Measurements from ENCODE around the gene NHSL2.
"Not testable (repeated sequence)": the region's sequence is repeated elsewhere in the genome, so short reads cannot be mapped to it uniquely, and the experiment has no call there.

The NHSL2 gene

DNA sequence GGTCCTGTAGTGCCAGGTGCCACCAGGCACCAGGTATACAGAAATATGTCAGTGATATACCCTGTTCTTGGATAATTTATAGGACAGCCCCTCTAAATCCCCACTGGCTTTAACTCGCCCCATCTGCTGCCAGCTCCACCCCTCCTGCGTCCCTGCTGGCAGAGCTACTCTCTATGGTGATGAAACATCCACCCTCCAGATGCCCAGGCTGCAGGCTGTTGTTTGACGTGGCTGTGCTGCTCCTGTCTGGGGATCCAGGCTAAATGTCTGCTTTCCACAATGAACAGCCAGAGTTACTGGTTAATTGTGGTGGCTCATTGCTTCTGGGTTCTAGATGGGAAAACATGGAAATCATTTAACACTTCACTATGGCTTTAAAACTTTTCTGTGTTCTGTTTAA is 12.9 kb downstream of the NHSL2 start:
- no peak for DNase-seq (ENCODE audit: low spot score)

DNA sequence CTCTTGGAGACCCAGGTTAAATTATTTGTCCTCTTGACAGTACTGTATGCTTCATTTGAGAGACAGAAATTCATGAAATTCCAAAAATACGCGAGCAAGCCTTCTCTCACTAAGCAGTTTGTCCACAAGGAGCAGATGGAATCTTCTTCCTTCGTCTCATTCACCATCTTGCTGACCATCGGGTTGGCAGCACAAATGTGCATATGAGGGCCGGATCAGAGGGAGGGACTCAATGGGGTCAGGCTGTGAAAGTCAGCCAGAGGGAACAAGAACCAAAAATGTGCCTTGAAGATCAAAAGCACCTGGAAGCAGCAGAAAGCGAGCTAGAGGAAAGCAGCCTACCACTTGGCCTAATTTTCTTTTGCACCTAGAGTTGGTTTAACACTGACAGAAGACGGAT is 16.4 kb downstream of the NHSL2 start:
- peak; percentile 56 for DNase-seq (ENCODE audit: low spot score)

DNA sequence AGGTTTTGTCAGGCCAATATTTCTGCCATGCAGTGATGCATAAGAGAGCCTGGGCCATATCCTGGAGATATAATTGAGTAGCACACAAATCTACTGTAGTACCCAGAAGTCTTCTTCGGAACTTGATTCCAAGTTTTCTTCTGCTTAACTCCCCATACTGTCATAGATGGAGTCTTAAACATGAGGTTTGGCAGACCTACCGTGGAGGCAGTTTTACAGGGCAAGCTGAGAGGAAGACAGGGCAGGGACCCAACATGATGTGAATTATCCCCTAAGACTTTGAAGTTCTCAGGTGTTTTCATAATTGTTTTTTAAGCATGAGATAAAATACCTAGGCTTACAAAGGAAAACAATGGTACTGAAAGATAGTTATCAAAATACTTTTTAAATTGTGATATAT is 18.2 kb downstream of the NHSL2 start:
- no peak for DNase-seq (ENCODE audit: low spot score)

DNA sequence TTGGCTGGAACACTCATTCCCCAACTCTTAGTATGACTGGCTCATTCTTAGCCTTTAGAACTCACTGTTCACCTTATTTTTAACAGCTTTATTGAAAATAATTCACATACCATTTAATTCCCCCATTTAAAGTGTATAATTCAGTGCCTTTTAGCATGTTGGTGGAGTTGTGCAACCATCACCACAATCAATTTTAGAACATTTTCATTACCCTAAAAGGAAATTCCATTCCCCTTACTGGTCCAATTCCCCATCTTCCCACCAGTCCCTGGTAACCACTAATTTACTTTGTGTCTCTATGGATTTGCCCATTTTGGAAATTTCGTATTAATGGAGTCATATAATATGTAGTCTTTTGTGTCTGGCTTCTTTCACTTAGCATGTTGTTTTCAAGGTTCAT is 19.7 kb downstream of the NHSL2 start:
- DNase-seq (ENCODE audit: low spot score) = no peak

DNA sequence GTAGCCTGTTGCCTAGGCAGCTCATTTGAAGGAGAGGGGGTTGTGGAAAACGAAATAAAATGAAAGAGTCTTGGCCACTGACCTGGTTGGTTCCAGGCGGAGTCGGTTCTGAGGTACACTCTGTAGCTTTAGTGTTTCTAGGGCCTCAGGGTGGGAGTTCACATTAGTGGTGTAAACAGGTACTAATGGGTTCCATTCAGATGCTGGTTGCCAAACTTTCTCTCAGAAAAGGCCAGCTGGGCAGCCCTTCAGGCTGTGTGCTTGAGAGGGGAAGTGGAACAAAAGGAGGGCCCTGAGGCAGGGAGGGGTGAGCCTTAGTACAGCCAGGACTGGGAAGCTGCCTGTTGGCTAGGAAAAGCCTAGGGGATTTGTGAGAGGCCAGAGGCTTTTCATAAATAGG is 24.8 kb downstream of the NHSL2 start:
- DNase-seq (ENCODE audit: low spot score) = peak; percentile 70

DNA sequence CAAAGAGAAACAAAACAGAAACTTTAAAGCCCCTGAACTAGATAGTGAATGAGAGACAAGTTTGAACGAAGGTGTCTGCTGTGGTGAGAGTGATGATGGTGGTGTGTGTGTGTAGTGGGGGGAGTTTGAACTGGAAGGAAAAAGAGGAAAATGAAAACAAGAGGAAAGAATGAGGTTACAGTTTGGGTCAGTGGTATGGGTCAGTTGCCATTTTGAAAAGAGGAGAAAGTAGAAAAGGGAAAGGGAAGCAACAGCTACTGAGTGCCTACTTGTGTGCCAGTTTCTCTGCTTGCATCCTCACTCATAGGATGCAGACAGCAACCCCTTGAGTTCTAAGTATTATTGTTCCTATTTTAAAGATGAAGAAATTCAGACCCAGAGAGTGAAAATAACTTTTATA is 26.0 kb downstream of the NHSL2 start:
- no peak for DNase-seq (ENCODE audit: low spot score)

DNA sequence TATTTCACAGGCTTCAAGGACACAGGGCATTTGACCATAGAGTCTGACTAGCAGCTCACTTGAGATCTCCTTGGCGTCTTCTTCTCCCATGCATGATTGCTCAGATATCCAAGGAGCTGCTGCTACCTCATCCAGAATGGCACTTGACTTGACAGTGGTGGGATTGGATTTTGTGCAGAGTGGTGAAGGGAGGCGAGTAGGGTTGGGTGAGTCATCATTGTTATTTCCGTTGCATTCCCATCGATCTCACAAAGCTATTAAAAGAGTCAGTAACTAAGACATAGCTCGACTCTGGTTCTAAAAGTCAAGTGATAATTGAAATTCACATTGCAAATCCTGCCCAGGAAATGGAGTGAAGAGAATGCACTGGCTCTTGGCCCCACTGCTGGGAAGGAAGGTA is 27.7 kb downstream of the NHSL2 start:
- DNase-seq (ENCODE audit: low spot score) = no peak

DNA sequence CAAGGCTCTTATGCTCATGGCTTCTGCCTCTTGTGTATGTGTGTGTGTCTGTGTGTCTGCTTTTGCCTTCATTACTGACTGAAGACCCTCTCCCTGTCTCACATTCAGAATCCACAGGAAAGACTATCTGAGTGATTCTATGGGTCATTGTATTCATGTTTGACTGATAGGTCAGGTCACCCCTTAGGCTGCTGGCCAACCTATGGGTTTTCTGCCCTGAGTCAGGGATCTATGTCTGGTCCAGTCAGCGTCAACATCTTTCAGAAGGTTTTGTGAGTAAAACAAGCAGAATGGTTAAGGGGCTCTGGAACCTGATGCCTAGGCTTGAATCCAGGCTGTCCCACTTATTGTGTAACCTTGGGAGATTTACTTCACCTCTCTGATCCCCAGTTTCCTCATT is 30.5 kb downstream of the NHSL2 start:
- DNase-seq (ENCODE audit: low spot score) = no peak

DNA sequence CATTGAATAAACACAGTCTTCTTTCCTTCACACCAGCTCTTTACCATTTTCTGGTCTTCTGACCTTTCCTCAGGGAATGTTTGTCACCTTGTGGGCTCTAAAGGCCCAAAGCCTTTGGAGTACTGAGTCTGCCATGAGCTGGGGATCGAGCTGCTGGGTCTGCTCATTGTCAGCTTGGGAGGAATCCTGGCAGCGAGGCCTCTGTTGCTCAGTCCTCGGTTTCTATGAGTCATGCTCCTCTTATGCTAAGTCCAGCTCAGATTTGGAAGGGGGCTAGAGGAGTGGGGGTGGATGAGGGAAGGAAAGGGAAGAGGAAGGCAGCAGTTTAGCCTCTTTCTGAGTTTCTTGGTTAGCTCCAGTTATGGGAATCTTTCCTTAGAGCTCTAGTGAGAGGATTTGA is 31.1 kb downstream of the NHSL2 start:
- no peak for DNase-seq (ENCODE audit: low spot score)

DNA sequence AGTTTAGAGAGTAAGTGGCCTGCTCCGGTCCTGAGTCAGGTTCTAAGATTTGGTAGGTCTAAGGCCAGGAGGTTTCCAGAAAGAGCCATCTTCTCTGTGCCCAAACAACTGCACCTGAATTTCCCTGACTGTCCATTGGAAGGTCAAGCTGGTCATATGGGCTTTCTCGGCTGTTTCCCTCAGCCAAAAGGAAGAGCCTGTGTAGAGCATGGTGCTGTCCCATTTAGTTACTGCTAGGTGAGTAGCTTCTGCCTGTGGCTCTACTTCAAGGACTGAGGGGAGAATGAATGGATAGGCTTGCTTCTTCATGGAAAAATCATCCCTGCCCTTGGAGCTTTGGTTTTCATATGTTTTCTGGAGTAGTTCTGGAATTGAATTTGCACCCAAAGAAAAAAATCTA is 33.7 kb downstream of the NHSL2 start:
- DNase-seq (ENCODE audit: low spot score) = peak; percentile 53

DNA sequence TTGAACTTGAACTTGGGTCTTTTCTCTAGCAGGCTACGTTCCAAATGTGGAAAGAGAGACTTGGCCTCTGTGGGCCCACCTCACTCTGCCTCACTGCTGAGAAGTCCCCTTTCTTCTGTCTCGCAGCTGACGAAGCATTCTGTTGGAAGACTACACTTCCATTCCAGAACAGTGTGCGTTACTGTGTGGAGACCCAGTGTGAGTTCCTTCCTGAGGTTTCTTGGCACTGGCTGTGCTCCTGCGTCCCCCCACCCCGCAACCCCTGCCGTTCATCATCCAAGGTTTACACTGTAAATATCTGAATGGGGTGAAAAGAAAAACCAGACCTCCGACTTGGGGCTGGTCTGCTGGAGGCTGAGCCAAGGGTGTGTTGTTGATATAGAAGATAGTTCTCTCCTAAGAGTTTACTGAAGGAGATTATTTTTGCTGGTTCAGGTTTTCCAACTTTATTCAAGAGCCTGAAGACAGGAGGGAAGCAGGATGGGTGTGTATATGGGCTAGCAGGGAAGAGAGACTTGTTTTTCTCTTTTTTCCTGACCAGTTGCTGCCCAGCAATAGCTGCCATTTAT is 34.7 kb downstream of the NHSL2 start:
- no peak for DNase-seq (ENCODE audit: low spot score)

DNA sequence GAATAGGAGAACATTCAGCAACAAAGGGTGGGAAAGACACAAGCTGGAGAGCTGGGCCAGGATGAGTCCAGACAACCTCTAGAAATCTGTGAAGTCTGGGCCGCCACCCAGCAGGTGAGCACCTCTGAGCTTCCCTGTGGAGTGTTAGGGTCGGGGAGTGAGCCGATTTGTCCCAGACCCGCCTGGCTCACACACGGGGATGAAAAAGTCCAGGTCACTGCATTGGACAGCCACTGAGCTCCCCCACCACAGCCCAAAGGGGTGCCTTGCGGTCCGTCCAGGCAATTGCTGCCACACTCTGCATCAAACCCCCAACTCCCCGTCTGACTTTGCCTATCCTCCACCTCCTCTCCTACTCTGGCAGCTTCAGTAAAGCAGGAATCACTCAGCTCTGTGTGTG is 38.7 kb downstream of the NHSL2 start:
- DNase-seq (ENCODE audit: low spot score) = no peak

DNA sequence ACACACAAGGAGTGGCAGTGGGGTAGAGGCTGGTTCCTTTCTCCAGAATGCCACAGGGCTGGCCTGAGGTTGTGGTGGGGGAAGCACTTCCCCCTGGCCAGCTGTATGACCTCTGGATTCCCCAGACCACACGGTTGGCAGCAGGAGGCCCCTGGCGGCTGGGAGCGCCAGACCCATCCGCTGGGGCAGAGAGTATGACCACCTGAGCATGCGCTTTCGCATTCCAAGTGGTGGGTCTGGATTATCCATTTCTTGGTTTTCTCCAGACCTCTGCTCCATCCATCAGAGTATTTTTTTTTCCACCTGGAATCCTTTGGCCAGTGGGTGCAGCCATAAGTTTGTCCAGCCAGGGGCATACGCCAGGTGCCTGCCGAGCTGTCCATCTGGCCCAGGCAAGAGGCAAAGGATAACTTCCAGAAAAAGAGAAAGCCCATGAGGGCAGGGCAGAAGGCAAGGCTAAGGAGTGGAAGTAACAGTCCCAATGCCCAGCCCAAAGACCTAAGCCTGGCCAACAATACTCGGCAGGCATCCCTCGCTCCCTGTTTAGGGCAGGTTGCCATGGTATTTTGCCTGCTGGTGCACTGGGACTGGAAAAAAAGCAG is 39.3 kb downstream of the NHSL2 start:
- peak; percentile 94 for DNase-seq (ENCODE audit: low spot score)

DNA sequence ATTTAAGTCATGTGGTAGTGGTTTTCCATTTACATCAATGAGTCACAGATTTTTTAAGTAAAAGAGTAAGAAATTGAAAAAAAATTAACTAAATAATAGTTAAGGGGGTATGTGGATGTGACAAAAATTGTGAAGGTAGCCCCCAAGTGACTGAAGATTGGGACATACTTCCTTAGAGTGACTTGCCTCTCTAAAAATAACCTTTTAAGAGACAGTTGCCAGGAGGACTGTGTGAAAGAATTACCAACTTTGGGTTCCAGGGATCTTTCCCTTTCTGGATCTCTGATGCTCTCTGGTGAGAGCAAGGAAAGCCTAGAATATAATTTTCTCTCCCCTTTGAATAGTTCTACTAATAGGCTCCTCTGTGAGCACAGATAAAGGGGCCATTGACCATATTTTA is 42.7 kb downstream of the NHSL2 start:
- no peak for DNase-seq (ENCODE audit: low spot score)

DNA sequence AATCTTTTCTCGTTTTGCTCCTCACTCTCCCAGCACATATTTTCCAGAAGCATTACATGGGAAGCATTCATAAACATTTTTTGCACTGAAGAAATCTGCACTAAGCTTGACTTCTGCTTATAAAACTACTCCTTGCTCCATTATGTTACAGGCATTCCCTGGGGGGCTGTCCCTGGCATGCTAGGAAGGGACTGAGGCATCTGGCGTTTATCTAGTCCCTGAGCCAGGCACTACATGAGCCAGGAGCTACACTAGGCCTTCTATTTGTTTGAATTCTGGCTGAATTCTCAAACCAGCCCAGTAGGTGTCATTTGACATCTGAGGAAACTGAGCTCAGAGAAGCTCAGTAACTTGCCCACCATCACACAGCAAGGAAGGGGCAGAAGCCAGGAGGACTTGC is 43.3 kb downstream of the NHSL2 start:
- DNase-seq (ENCODE audit: low spot score) = peak; percentile 72

DNA sequence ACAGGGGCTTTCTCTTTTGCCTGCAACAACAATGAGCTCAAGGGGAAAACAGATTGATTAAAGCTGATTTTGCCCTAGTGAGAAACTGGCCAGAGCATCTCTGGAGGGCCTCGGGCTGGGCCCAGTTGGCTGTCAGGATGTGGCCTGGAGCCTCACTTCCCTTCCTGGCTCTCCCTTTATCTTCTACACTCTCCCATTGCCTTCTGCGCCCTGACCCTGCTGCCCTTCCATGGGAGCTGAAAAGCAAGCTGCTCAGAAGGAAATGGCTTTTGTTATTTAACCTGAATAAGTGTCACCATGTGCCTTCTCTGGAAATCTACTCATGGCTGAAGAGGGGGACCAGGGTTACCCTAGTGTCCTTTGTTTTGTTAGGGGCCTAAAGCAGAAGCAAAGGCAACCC is 43.8 kb downstream of the NHSL2 start:
- no peak for DNase-seq (ENCODE audit: low spot score)

DNA sequence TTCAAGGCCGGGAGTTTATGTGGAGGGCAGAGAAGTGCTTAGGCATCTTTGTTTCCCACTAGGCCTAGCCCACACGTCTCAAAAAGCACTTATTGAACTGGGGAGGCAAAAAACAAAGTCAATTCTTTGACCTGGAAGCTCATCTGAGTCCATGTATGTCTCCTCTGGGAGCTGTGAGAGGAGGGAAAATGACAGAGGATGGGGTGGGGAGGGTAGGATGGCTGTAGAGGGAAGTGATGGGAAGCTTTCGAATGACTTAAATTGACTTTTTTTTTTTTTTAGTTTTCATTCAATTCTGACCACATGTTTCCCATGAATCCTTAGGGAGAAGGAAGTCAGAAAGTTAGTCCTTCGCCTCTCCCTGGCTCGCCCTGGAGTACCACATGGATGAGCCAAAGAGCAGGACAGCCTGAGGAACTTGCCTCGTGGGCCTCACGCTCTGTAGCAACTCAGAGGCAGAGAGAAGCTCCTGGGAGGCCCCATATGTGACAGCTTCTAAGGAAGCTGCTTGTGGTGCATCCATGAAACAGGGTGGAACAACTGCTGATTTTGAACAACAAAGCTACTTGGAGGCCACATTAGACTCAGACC is 45.0 kb downstream of the NHSL2 start:
- DNase-seq (ENCODE audit: low spot score) = no peak

DNA sequence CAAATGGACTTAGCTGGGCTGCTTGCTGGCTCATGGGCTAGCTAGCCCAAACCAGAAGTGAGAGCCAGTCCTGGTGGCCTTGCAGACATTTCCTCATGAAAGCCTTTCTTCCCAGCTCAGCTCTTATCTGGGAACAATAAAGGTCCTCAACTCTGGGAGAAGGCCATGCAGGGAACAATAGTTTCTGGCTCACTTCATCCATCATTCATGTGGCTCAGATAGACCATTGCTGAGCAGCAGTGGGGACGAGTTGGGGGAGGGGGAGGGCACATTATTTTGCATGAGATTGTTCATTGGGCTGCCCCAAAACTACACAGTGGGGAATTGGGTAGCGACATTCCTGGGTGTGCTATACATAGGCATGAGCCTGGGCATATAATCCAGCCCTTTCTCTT is 47.6 kb downstream of the NHSL2 start:
- DNase-seq (ENCODE audit: low spot score) = no peak

DNA sequence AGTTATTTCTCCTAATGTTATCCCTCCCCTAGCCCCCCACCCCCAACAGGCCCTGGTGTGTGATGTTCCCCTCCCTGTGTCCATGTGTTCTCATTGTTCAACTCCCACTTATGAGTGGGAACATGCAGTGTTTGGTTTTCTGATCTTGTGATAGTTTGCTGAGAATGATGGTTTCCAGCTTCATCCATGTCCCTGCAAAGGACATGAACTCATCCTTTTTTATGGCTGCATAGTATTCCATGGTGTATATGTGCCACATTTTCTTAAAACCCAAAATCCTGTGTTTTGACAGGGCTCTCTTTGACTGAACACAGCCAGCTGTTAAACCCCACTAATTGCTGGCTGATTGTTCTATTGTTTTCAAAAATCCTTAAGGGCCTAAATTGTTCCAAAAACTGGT is 53.5 kb downstream of the NHSL2 start:
- not testable (repeated sequence) for DNase-seq (ENCODE audit: low spot score)

DNA sequence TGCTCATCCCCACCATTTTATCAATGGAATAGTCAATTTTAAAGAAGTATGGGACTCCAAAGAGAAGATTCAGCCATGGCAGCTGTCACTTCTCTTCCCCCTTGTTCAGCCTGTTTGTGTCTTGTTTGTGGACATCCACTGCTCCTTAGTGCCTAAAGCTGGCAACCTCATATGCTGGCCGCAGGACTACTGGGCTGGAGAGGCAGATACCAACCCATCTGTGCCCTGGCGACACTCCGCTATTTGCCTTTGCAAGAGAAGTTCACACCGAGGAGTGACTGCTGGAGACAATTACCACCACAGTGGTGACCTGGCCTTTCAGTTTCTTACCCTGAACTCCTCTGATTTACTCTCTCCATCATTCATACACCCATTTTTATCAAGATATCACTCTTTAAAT is 64.3 kb downstream of the NHSL2 start:
- peak; percentile 72 for DNase-seq (ENCODE audit: low spot score)

DNA sequence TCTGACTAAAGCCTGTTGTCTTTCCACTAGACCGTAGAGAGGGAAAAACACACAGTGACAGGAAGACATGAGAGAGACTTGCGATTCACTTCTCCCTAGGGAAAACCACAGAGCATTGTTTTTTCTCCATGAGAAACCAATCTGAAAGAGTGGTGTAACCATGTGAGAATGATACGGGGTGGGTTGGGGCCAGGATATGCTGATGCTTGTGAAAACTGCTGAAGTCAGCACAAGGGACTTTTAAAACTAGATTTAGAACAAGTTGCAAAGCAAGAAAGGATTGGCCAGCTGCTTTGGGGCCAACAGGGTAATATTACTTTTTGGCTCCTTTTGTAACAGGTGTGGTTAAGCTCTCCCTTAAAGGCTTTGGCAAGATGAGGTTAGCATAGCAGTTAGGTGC is 66.1 kb downstream of the NHSL2 start:
- no peak for DNase-seq (ENCODE audit: low spot score)

DNA sequence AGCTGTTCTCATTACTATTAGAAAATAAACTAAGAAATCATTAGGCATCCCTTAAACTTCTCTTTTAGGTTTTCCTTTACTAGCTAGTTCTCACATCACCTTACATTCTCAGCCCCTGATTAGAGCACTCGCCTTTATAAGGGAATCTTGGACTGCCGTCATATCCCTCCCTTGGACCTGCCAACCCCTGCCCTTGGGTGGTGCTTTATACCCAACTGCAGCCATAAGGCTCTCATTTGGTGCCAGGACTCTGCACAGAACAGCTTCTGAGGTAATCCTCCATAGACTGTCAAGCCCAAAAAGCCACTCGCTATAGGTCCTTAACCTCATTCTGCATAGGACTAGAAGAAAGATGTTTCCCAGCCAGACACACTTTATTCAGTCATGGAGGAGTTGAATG is 67.5 kb downstream of the NHSL2 start:
- DNase-seq (ENCODE audit: low spot score) = peak; percentile 82

DNA sequence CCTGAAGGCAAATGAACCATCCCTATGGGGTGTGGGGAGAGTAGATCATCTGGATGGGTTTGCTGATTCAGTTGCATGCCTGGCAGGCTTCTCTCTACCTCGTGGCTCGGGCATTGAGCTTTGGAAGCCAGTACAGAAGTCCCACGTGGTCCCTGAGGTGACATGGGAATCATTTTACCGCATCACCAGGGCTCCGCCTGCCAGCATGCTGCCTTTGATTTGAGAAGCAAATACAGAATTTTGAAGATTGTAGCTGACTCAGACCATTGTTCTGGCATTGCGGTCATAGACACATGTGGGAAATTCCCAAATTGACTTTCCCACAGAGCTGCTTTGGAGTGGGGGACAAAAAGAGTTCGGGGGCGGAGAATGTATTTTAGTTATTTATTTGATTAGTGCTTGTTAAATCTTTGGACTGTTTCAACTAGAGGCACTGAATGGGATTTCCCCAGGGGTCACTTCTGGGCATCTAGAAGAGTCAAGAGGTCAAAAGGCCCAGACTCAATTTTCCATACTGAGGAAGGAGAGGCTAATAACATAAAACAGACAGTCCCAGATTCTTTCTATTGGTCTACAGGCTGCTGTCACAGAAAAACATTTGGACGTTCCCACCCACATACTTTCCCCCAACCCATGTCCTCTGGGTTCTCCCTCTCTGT is 79.3 kb downstream of the NHSL2 start:
- DNase-seq (ENCODE audit: low spot score) = no peak

DNA sequence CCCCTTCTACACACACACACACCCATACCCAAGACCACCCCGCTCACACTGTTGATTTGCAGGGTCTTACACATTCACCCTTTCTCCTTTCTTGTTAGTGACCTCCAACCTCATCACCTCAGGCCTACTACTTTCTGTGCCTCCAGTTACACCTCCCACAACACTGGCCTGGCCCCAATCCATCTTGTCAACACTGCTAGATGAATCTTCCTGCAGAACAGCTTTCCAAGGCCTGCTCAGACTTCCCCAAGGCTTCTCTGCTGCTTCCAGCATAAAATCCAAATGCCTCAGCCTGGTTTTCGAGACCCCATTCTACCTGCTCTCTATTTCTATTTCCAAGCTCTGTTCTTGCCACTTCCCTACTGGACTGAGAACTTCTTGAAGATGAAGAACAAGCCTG is 79.9 kb downstream of the NHSL2 start:
- no peak for DNase-seq (ENCODE audit: low spot score)

All from cerebellar cortex (tissue), 1 donor.